Measurements from ENCODE around the gene OR6B3. TPM values are rescaled to one million over a fixed set of nuclear protein-coding genes. Genes with fewer than 3 reads are reported as not detected.

OR6B3 gene
- total RNA-seq, 1 donor from 2014 or later, result not detected

Other genes starting within 250 kb of the OR6B3 start
- 102 and 106 TPM in 2 replicates for gene NDUFA10, start 28.2 kb downstream of the OR6B3 start, total RNA-seq
- gene OR6B2, start 23.1 kb downstream of the OR6B3 start, total RNA-seq, result not detected in 2 replicates
- 127 and 132 TPM in 2 replicates for gene COPS9, start 82.8 kb upstream of the OR6B3 start, total RNA-seq
- not detected in 2 replicates for gene OTOS, start 87.1 kb upstream of the OR6B3 start, total RNA-seq

All from activated T-helper 1 cell treated with anti-CD3 and anti-CD28 coated beads, Interleukin-12 subunit alpha, Interleukin-12 subunit beta, Interleukin-2, Interleukin-4 antibody, amounts not matched to agents 30 ng/mL and 10 ng/mL and 1 ng/mL, durations not matched to agents 14 hours and 24 hours and 36 hours (primary cell).